ENCODE data around the gene CCL24.

GRCh38 chr7:75830978-75831377 lies 17.4 kb upstream of the CCL24 start:
- no peak for TF ChIP-seq CTCF (IDR thresholded peaks at IDR 0.05 in 8 of 11, conservative IDR thresholded peaks at IDR 0.05 in 3 of 11)
- no peak for TF ChIP-seq POLR2AphosphoS5 (IDR thresholded peaks at IDR 0.05)
- TF ChIP-seq POLR2A (IDR thresholded peaks at IDR 0.05), result no peak

Data from spleen (tissue), 7 donors.